Neural progenitor cell (in vitro differentiated cells): ENCODE data around the gene MDH2.

ENCODE experiments used
- EZH2 ChIP-seq: fragments of 200-600 bp; sonication (generic); IDR thresholded peaks from 2 replicates; pipeline ENCODE4 v1.6.1; 2017; ENCODE audit warnings: antibody characterized with exemption, mild to moderate bottlenecking, moderate library complexity
- TF ChIP-seq, protein P1 (sequence below): fragments of 200-600 bp; sonication (generic); IDR thresholded peaks from 2 replicates; pipeline ENCODE4 v1.5.1; 2017; ENCODE audit warnings: antibody characterized with exemption, mild to moderate bottlenecking

DNA sequence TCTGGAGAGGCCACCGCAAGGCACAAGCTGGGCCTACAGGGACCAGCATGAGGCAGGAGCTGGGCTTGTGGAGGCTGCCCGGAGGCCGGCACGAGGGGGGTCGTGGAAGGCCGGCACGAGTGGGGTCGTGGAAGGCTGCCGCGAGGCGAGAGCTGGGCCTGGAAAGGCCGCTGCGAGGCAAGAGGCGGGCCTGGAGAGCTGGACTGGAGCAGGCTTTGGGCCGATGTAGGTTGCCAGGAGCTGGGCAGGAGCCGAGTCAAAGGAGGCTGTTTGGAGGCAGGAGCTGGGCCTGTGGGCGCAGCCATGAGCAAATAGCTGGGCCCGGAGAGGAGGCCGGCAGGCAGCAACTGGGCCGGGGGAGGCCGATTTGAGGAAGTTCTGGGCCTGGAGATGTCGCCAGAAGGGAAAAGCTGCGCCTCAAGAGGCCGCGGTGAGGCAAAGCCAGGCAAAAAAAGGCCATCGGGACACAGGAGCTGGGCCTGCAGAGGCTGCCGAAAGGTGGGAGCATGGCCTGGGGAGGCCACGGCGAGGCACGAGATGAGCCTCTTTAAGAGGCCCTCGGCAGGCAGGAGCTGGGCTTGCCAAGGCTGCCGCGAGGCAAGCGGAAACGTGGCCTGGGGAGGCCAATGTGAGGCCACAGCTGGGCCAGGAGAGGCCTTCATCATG lies 26.5 kb downstream of the MDH2 start:
- TF ChIP-seq, protein P1, sequence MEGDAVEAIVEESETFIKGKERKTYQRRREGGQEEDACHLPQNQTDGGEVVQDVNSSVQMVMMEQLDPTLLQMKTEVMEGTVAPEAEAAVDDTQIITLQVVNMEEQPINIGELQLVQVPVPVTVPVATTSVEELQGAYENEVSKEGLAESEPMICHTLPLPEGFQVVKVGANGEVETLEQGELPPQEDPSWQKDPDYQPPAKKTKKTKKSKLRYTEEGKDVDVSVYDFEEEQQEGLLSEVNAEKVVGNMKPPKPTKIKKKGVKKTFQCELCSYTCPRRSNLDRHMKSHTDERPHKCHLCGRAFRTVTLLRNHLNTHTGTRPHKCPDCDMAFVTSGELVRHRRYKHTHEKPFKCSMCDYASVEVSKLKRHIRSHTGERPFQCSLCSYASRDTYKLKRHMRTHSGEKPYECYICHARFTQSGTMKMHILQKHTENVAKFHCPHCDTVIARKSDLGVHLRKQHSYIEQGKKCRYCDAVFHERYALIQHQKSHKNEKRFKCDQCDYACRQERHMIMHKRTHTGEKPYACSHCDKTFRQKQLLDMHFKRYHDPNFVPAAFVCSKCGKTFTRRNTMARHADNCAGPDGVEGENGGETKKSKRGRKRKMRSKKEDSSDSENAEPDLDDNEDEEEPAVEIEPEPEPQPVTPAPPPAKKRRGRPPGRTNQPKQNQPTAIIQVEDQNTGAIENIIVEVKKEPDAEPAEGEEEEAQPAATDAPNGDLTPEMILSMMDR = no peak
- TF ChIP-seq EZH2 = no peak
